Memory B cell (primary cell): ENCODE data around the gene LRP2.

Experiments used
- ATAC-seq: fragments of 150-1000 bp; cut with Tn5 transposase; 2 replicates; pipeline ENCODE4 v1.10.0; 2021; ENCODE audit warnings: low read depth, mild to moderate bottlenecking, moderate library complexity
- DNase-seq, 2 donors: peaks; one replicate each; pipeline ENCODE4 v3.0.0; 2022; ENCODE audit warnings: low spot score in 2 of 2
- H3K27ac Mint-ChIP-seq: one replicate; pipeline ENCODE4 v1.8.0; 2022; ENCODE audit warnings: mild to moderate bottlenecking, moderate library complexity, mixed read lengths
- H3K27me3 Mint-ChIP-seq: one replicate; pipeline ENCODE4 v1.8.0; 2022; ENCODE audit warnings: mixed read lengths
- H3K36me3 Mint-ChIP-seq: one replicate; pipeline ENCODE4 v1.8.0; 2022; ENCODE audit warnings: mild to moderate bottlenecking, mixed read lengths
- H3K4me1 Mint-ChIP-seq: one replicate; pipeline ENCODE4 v1.8.0; 2022; ENCODE audit warnings: mixed read lengths
- H3K4me3 Mint-ChIP-seq: one replicate; pipeline ENCODE4 v1.8.0; 2022; ENCODE audit warnings: mild to moderate bottlenecking, moderate library complexity, mixed read lengths
- H3K9me3 Mint-ChIP-seq: one replicate; pipeline ENCODE4 v1.8.0; 2022; ENCODE audit warnings: mixed read lengths

LRP2 gene

GRCh38 chr2:169093535-169093934, 268.8 kb downstream of the LRP2 start:
- H3K27ac Mint-ChIP-seq: no peak overlapping the region
- no peak for DNase-seq
- H3K4me1 Mint-ChIP-seq: no peaks in the 10 kb centered on the region
- no peak overlapping the region for H3K4me3 Mint-ChIP-seq
- no peaks in the 10 kb centered on the region for H3K36me3 Mint-ChIP-seq
- H3K27me3 Mint-ChIP-seq: peaks cover 2% of the 10 kb centered on the region
- H3K9me3 Mint-ChIP-seq: no peaks in the 10 kb centered on the region
- no peak for ATAC-seq

GRCh38 chr2:169091761-169092519, 270.4 kb downstream of the LRP2 start:
- DNase-seq (no peak), ATAC-seq (no peak)
- H3K27me3 Mint-ChIP-seq: peaks cover 2% of the 10 kb centered on the region
- H3K36me3 Mint-ChIP-seq: no peaks in the 10 kb centered on the region
- no peaks in the 10 kb centered on the region for H3K9me3 Mint-ChIP-seq
- H3K4me3 Mint-ChIP-seq: no peak overlapping the region
- H3K27ac Mint-ChIP-seq: no peak overlapping the region
- no peaks in the 10 kb centered on the region for H3K4me1 Mint-ChIP-seq

- H3K27me3 Mint-ChIP-seq: peaks cover 2% of the 10 kb centered on the region
- H3K4me3 Mint-ChIP-seq: no peak overlapping the region
- H3K4me1 Mint-ChIP-seq: no peaks in the 10 kb centered on the region
- H3K9me3 Mint-ChIP-seq: no peaks in the 10 kb centered on the region
- H3K36me3 Mint-ChIP-seq: no peaks in the 10 kb centered on the region
- ATAC-seq (no peak), DNase-seq (no peak)
- no peak overlapping the region for H3K27ac Mint-ChIP-seq
Measured at GRCh38 chr2:169091256-169091655, 271.1 kb downstream of the LRP2 start.

- Mint-ChIP-seq H3K9me3 (peaks cover 2% of the 10 kb centered on the region), H3K4me3 (no peak overlapping the region), H3K4me1 (no peaks in the 10 kb centered on the region), H3K27me3 (peaks cover under 1% of the 10 kb centered on the region), H3K27ac (no peak overlapping the region), H3K36me3 (no peaks in the 10 kb centered on the region)
- no peak for DNase-seq
- no peak for ATAC-seq
Measured at GRCh38 chr2:169090133-169090820, 272.1 kb downstream of the LRP2 start.

GRCh38 chr2:169089182-169089581, 273.2 kb downstream of the LRP2 start:
- peaks cover 2% of the 10 kb centered on the region for H3K9me3 Mint-ChIP-seq
- no peak for ATAC-seq
- H3K4me3 Mint-ChIP-seq: no peak overlapping the region
- no peak overlapping the region for H3K27ac Mint-ChIP-seq
- no peaks in the 10 kb centered on the region for H3K36me3 Mint-ChIP-seq
- no peak for DNase-seq
- no peaks in the 10 kb centered on the region for H3K27me3 Mint-ChIP-seq
- H3K4me1 Mint-ChIP-seq: no peaks in the 10 kb centered on the region

GRCh38 chr2:169087757-169088379, 274.5 kb downstream of the LRP2 start:
- no peak overlapping the region for H3K4me3 Mint-ChIP-seq
- no peak for DNase-seq
- peaks cover 2% of the 10 kb centered on the region for H3K9me3 Mint-ChIP-seq
- no peaks in the 10 kb centered on the region for H3K36me3 Mint-ChIP-seq
- H3K4me1 Mint-ChIP-seq: peaks cover 3% of the 10 kb centered on the region
- no peaks in the 10 kb centered on the region for H3K27me3 Mint-ChIP-seq
- no peak for ATAC-seq
- H3K27ac Mint-ChIP-seq: no peak overlapping the region

- DNase-seq: no peak
- ATAC-seq: no peak
- H3K4me1 Mint-ChIP-seq: peaks cover 3% of the 10 kb centered on the region
- peaks cover 2% of the 10 kb centered on the region for H3K9me3 Mint-ChIP-seq
- H3K36me3 Mint-ChIP-seq: no peaks in the 10 kb centered on the region
- H3K27me3 Mint-ChIP-seq: no peaks in the 10 kb centered on the region
- no peak overlapping the region for H3K4me3 Mint-ChIP-seq
- no peak overlapping the region for H3K27ac Mint-ChIP-seq
Measured at GRCh38 chr2:169086893-169087467, 275.4 kb downstream of the LRP2 start.

GRCh38 chr2:169082995-169083394, 279.3 kb downstream of the LRP2 start:
- Mint-ChIP-seq H3K4me1 (peaks cover 5% of the 10 kb centered on the region), H3K9me3 (peaks cover 2% of the 10 kb centered on the region), H3K36me3 (no peaks in the 10 kb centered on the region), H3K4me3 (no peak overlapping the region), H3K27me3 (no peaks in the 10 kb centered on the region), H3K27ac (no peak overlapping the region)
- no peak for ATAC-seq
- no peak for DNase-seq

- Mint-ChIP-seq H3K27ac (no peak overlapping the region), H3K4me1 (peaks cover 5% of the 10 kb centered on the region), H3K27me3 (no peaks in the 10 kb centered on the region), H3K4me3 (no peak overlapping the region), H3K9me3 (peaks cover 2% of the 10 kb centered on the region), H3K36me3 (no peaks in the 10 kb centered on the region)
- DNase-seq: no peak
- no peak for ATAC-seq
Measured at GRCh38 chr2:169081551-169081950, 280.8 kb downstream of the LRP2 start.

GRCh38 chr2:169080250-169081069, 281.9 kb downstream of the LRP2 start:
- Mint-ChIP-seq H3K36me3 (no peaks in the 10 kb centered on the region), H3K27ac (no peak overlapping the region), H3K4me1 (peaks cover 5% of the 10 kb centered on the region), H3K9me3 (no peaks in the 10 kb centered on the region), H3K4me3 (no peak overlapping the region), H3K27me3 (no peaks in the 10 kb centered on the region)
- ATAC-seq: peak; percentile 78
- DNase-seq: no peak

- ATAC-seq: no peak
- Mint-ChIP-seq H3K4me3 (no peak overlapping the region), H3K9me3 (peaks cover 2% of the 10 kb centered on the region), H3K4me1 (peaks cover 15% of the 10 kb centered on the region), H3K27me3 (no peaks in the 10 kb centered on the region), H3K36me3 (no peaks in the 10 kb centered on the region), H3K27ac (no peak overlapping the region)
- DNase-seq: no peak
Measured at GRCh38 chr2:169077674-169078240, 284.6 kb downstream of the LRP2 start.
